ENCODE data around the gene MACROD1.

Gene MACROD1

GRCh38 chr11:64015510-64015909 is 150.4 kb downstream of the MACROD1 start:
- no peaks in the 10 kb centered on the region for H3K79me2 ChIP-seq (ENCODE audit: control insufficient read depth, insufficient read depth, low read length, poor library complexity)
- H4K91ac ChIP-seq (ENCODE audit: low read depth, low read length), result no peak overlapping the region
- no peak overlapping the region for H3K14ac ChIP-seq (ENCODE audit: low read length)
- DNase-seq, result no peak
- no CpG with 5 or more reads among the region's 20 CpGs for WGBS (ENCODE audit: extremely low coverage, insufficient coverage, insufficient read length)
- no peaks in the 10 kb centered on the region for H3K79me1 ChIP-seq (ENCODE audit: low read length)
- no peaks in the 10 kb centered on the region for H3K4me1 ChIP-seq (ENCODE audit: control insufficient read depth in 1 of 2, insufficient read depth in 2 of 2, low read length in 2 of 2)
- H3K9ac ChIP-seq (ENCODE audit: low read length), result no peak overlapping the region
- H3K4me2 ChIP-seq (ENCODE audit: low read length), result no peak overlapping the region
- H2BK12ac ChIP-seq (ENCODE audit: low read length), result no peak overlapping the region
- no peak overlapping the region for H4K12ac ChIP-seq (ENCODE audit: low read depth, low read length)
- no peak overlapping the region for H3K23ac ChIP-seq (ENCODE audit: low read length)
- peaks cover 2% of the 10 kb centered on the region for H3K9me3 ChIP-seq (ENCODE audit: insufficient read depth, low read depth, low read length)
- no peak overlapping the region for H3K4me3 ChIP-seq (ENCODE audit: low read depth, low read length)
- H2AFZ ChIP-seq (ENCODE audit: insufficient read depth, low read length, poor library complexity), result no peak overlapping the region
- no peak overlapping the region for H3K18ac ChIP-seq (ENCODE audit: low read length)
- no peak overlapping the region for H4K8ac ChIP-seq (ENCODE audit: low read depth, low read length)
- H2AK5ac ChIP-seq (ENCODE audit: low read length), result no peak overlapping the region
- H3K27ac ChIP-seq (ENCODE audit: low read depth, low read length), result no peak overlapping the region
- H2BK5ac ChIP-seq (ENCODE audit: low read depth, low read length, poor library complexity), result no peak overlapping the region
- no peak overlapping the region for H2BK120ac ChIP-seq (ENCODE audit: insufficient read depth, low read length, poor library complexity)
- H3K27me3 ChIP-seq (ENCODE audit: insufficient read depth, low read length), result no peaks in the 10 kb centered on the region
- no peaks in the 10 kb centered on the region for H3K36me3 ChIP-seq (ENCODE audit: control insufficient read depth in 1 of 2, insufficient read depth in 2 of 2, low read length in 2 of 2)
- no peak overlapping the region for H3K4ac ChIP-seq (ENCODE audit: low read depth, low read length)

- Histone ChIP-seq H3K27ac (ENCODE audit: low read depth, low read length) (no peak overlapping the region), H3K79me1 (ENCODE audit: low read length) (no peaks in the 10 kb centered on the region), H2AK5ac (ENCODE audit: low read length) (no peak overlapping the region), H4K91ac (ENCODE audit: low read depth, low read length) (no peak overlapping the region), H4K12ac (ENCODE audit: low read depth, low read length) (no peak overlapping the region), H2BK5ac (ENCODE audit: low read depth, low read length, poor library complexity) (no peak overlapping the region), H3K27me3 (ENCODE audit: insufficient read depth, low read length) (no peaks in the 10 kb centered on the region), H3K14ac (ENCODE audit: low read length) (no peak overlapping the region), H2BK120ac (ENCODE audit: insufficient read depth, low read length, poor library complexity) (no peak overlapping the region), H3K9me3 (ENCODE audit: insufficient read depth, low read depth, low read length) (peaks cover 2% of the 10 kb centered on the region), H3K79me2 (ENCODE audit: control insufficient read depth, insufficient read depth, low read length, poor library complexity) (no peaks in the 10 kb centered on the region), H3K4me2 (ENCODE audit: low read length) (no peak overlapping the region), H3K18ac (ENCODE audit: low read length) (no peak overlapping the region), H3K4me1 (ENCODE audit: control insufficient read depth in 1 of 2, insufficient read depth in 2 of 2, low read length in 2 of 2) (peaks cover 4 to 5% of the 10 kb centered on the region in 2 experiments), H4K8ac (ENCODE audit: low read depth, low read length) (no peak overlapping the region), H3K4ac (ENCODE audit: low read depth, low read length) (no peak overlapping the region), H2BK12ac (ENCODE audit: low read length) (no peak overlapping the region), H3K4me3 (ENCODE audit: low read depth, low read length) (no peak overlapping the region), H2AFZ (ENCODE audit: insufficient read depth, low read length, poor library complexity) (no peak overlapping the region), H3K36me3 (ENCODE audit: control insufficient read depth in 1 of 2, insufficient read depth in 2 of 2, low read length in 2 of 2) (no peaks in the 10 kb centered on the region), H3K9ac (ENCODE audit: low read length) (no peak overlapping the region), H3K23ac (ENCODE audit: low read length) (no peak overlapping the region)
- no peak for DNase-seq
- no CpG with 5 or more reads among the region's 11 CpGs for WGBS (ENCODE audit: extremely low coverage, insufficient coverage, insufficient read length)
Measured at GRCh38 chr11:64014356-64014755, 151.6 kb downstream of the MACROD1 start.

GRCh38 chr11:64013141-64013896 is 152.6 kb downstream of the MACROD1 start:
- H3K27ac ChIP-seq (ENCODE audit: low read depth, low read length), result no peak overlapping the region
- no peak for DNase-seq
- no peaks in the 10 kb centered on the region for H3K27me3 ChIP-seq (ENCODE audit: insufficient read depth, low read length)
- no peak overlapping the region for H4K12ac ChIP-seq (ENCODE audit: low read depth, low read length)
- no peak overlapping the region for H3K9ac ChIP-seq (ENCODE audit: low read length)
- no peaks in the 10 kb centered on the region for H3K79me2 ChIP-seq (ENCODE audit: control insufficient read depth, insufficient read depth, low read length, poor library complexity)
- no peaks in the 10 kb centered on the region for H3K9me3 ChIP-seq (ENCODE audit: insufficient read depth, low read depth, low read length)
- no peak overlapping the region for H3K4me2 ChIP-seq (ENCODE audit: low read length)
- H3K4ac ChIP-seq (ENCODE audit: low read depth, low read length), result no peak overlapping the region
- H3K14ac ChIP-seq (ENCODE audit: low read length), result no peak overlapping the region
- H4K91ac ChIP-seq (ENCODE audit: low read depth, low read length), result no peak overlapping the region
- no peak overlapping the region for H3K4me3 ChIP-seq (ENCODE audit: low read depth, low read length)
- no peak overlapping the region for H2AFZ ChIP-seq (ENCODE audit: insufficient read depth, low read length, poor library complexity)
- H3K79me1 ChIP-seq (ENCODE audit: low read length), result no peaks in the 10 kb centered on the region
- no peak overlapping the region for H2BK120ac ChIP-seq (ENCODE audit: insufficient read depth, low read length, poor library complexity)
- no peak overlapping the region for H2BK12ac ChIP-seq (ENCODE audit: low read length)
- H2BK5ac ChIP-seq (ENCODE audit: low read depth, low read length, poor library complexity), result no peak overlapping the region
- no peaks in the 10 kb centered on the region for H3K36me3 ChIP-seq (ENCODE audit: control insufficient read depth in 1 of 2, insufficient read depth in 2 of 2, low read length in 2 of 2)
- peaks cover 6 to 8% of the 10 kb centered on the region in 2 experiments for H3K4me1 ChIP-seq (ENCODE audit: control insufficient read depth in 1 of 2, insufficient read depth in 2 of 2, low read length in 2 of 2)
- H2AK5ac ChIP-seq (ENCODE audit: low read length), result no peak overlapping the region
- H3K18ac ChIP-seq (ENCODE audit: low read length), result no peak overlapping the region
- WGBS (ENCODE audit: extremely low coverage, insufficient coverage, insufficient read length), result no CpG with 5 or more reads among the region's 16 CpGs
- no peak overlapping the region for H3K23ac ChIP-seq (ENCODE audit: low read length)
- H4K8ac ChIP-seq (ENCODE audit: low read depth, low read length), result no peak overlapping the region

- Histone ChIP-seq H4K91ac (ENCODE audit: low read depth, low read length) (no peak overlapping the region), H2BK12ac (ENCODE audit: low read length) (no peak overlapping the region), H3K4me1 (ENCODE audit: control insufficient read depth in 1 of 2, insufficient read depth in 2 of 2, low read length in 2 of 2) (peaks cover 12 to 16% of the 10 kb centered on the region in 2 experiments), H3K4me3 (ENCODE audit: low read depth, low read length) (no peak overlapping the region), H2BK120ac (ENCODE audit: insufficient read depth, low read length, poor library complexity) (no peak overlapping the region), H3K79me1 (ENCODE audit: low read length) (no peaks in the 10 kb centered on the region), H3K79me2 (ENCODE audit: control insufficient read depth, insufficient read depth, low read length, poor library complexity) (no peaks in the 10 kb centered on the region), H3K4me2 (ENCODE audit: low read length) (no peak overlapping the region), H3K4ac (ENCODE audit: low read depth, low read length) (no peak overlapping the region), H4K12ac (ENCODE audit: low read depth, low read length) (no peak overlapping the region), H3K14ac (ENCODE audit: low read length) (no peak overlapping the region), H2BK5ac (ENCODE audit: low read depth, low read length, poor library complexity) (no peak overlapping the region), H2AK5ac (ENCODE audit: low read length) (no peak overlapping the region), H3K9ac (ENCODE audit: low read length) (no peak overlapping the region), H3K27ac (ENCODE audit: low read depth, low read length) (no peak overlapping the region), H3K18ac (ENCODE audit: low read length) (no peak overlapping the region), H3K23ac (ENCODE audit: low read length) (no peak overlapping the region), H2AFZ (ENCODE audit: insufficient read depth, low read length, poor library complexity) (no peak overlapping the region), H3K27me3 (ENCODE audit: insufficient read depth, low read length) (peaks cover 12% of the 10 kb centered on the region), H3K36me3 (ENCODE audit: control insufficient read depth in 1 of 2, insufficient read depth in 2 of 2, low read length in 2 of 2) (no peaks in the 10 kb centered on the region), H4K8ac (ENCODE audit: low read depth, low read length) (no peak overlapping the region), H3K9me3 (ENCODE audit: insufficient read depth, low read depth, low read length) (no peaks in the 10 kb centered on the region)
- no CpG with 5 or more reads among the region's 8 CpGs for WGBS (ENCODE audit: extremely low coverage, insufficient coverage, insufficient read length)
- no peak for DNase-seq
Measured at GRCh38 chr11:64011371-64011770, 154.5 kb downstream of the MACROD1 start.

Data from trophoblast cell (in vitro differentiated cells and primary cell).